OCI-LY3 (cell line): ENCODE measurements around the gene MAPK12.
A peak's percentile ranks its signal among the peaks of the same experiment; 100 is the strongest.

Experiments used
- H2AFZ ChIP-seq: fragments of 200-600, 300-600 bp; shearing (Covaris generic); 2 replicates; pipeline ENCODE4 v1.6.0; 2014; ENCODE audit warnings: antibody characterized with exemption, low read depth, low read length
- H3K27ac ChIP-seq: fragments of 200-600, 300-600 bp; sonication (generic); 2 replicates; pipeline ENCODE4 v1.5.1; 2014; ENCODE audit warnings: mild to moderate bottlenecking, low read length, moderate library complexity, mixed read lengths
- H3K27me3 ChIP-seq: fragments of 200-600, 300-600 bp; sonication (generic); 2 replicates; pipeline ENCODE4 v1.6.1; 2014; ENCODE audit warnings: low read depth, low read length, mixed read lengths
- H3K36me3 ChIP-seq: fragments of 200-600, 300-600 bp; sonication (generic); replicated peaks from 2 replicates; pipeline ENCODE3; 2014; ENCODE audit warnings: low read depth, low read length, mixed read lengths
- H3K4me1 ChIP-seq: fragments of 300-600, 200-600 bp; sonication (generic); 2 replicates; pipeline ENCODE4 v1.6.1; 2014; ENCODE audit warnings: low read length, mixed read lengths
- H3K4me2 ChIP-seq: fragments of 200-600, 300-600 bp; sonication (generic); 2 replicates; pipeline ENCODE4 v1.6.1; 2014; ENCODE audit warnings: low read length, mixed read lengths
- H3K4me3 ChIP-seq: fragments of 300-600, 200-600 bp; sonication (generic); 2 replicates; pipeline ENCODE4 v1.5.1; 2014; ENCODE audit warnings: antibody characterized with exemption, mild to moderate bottlenecking, low read length, moderate library complexity
- H3K79me2 ChIP-seq: fragments of 300-600, 200-600 bp; shearing (Covaris generic); 2 replicates; pipeline ENCODE4 v1.6.1; 2014; ENCODE audit warnings: mild to moderate bottlenecking, low read length, mixed read lengths
- H3K9ac ChIP-seq: fragments of 300-600, 200-600 bp; shearing (Covaris generic); 2 replicates; pipeline ENCODE4 v1.6.0; 2014; ENCODE audit warnings: mild to moderate bottlenecking, low read length, moderate library complexity
- H3K9me3 ChIP-seq: fragments of 200-600, 300-600 bp; shearing (Covaris generic); 2 replicates; pipeline ENCODE4 v1.6.1; 2014; ENCODE audit warnings: low read length, mixed read lengths; ENCODE audit not compliant: insufficient read depth
- H4K20me1 ChIP-seq: fragments of 200-600, 300-600 bp; sonication (generic); 2 replicates; pipeline ENCODE4 v1.6.1; 2016; ENCODE audit warnings: low read length, mixed read lengths; ENCODE audit not compliant: insufficient read depth
- CTCF ChIP-seq: fragments of 200-600, 300-600 bp; sonication (generic); IDR thresholded peaks from 2 replicates; pipeline ENCODE4 v1.5.1; 2014; ENCODE audit warnings: antibody characterized with exemption, low read length, low read depth
- EZH2phosphoT487 ChIP-seq: fragments of 200-600 bp; shearing (Covaris generic); IDR thresholded peaks from 2 replicates; pipeline ENCODE4 v1.6.1; 2018; ENCODE audit warnings: antibody characterized with exemption, mixed run types, low read depth

Gene MAPK12

GRCh38 chr22:50266994-50267393 is 5.5 kb upstream of the MAPK12 start:
- H3K4me3 ChIP-seq = no peak overlapping the region

GRCh38 chr22:50264946-50265669 is 3.6 kb upstream of the MAPK12 start:
- H3K4me2 ChIP-seq = no peak overlapping the region
- peaks cover 26% of the 10 kb centered on the region for H3K4me1 ChIP-seq
- no peak overlapping the region for H3K9ac ChIP-seq
- no peak overlapping the region for H2AFZ ChIP-seq
- H3K27ac ChIP-seq = no peak overlapping the region
- no peak overlapping the region for H3K4me3 ChIP-seq
- H4K20me1 ChIP-seq = no peaks in the 10 kb centered on the region
- peaks cover 10% of the 10 kb centered on the region for H3K79me2 ChIP-seq
- H3K9me3 ChIP-seq = no peaks in the 10 kb centered on the region
- no peaks in the 10 kb centered on the region for H3K36me3 ChIP-seq
- TF ChIP-seq EZH2phosphoT487 = no peak
- TF ChIP-seq CTCF = no peak
- no peaks in the 10 kb centered on the region for H3K27me3 ChIP-seq

More at GRCh38 chr22:50266994-50267393, 5.5 kb upstream of the MAPK12 start:
- Histone ChIP-seq H3K4me2 (no peak overlapping the region), H3K79me2 (no peaks in the 10 kb centered on the region), H2AFZ (no peak overlapping the region), H4K20me1 (no peaks in the 10 kb centered on the region), H3K9me3 (no peaks in the 10 kb centered on the region), H3K4me1 (peaks cover 29% of the 10 kb centered on the region), H3K9ac (no peak overlapping the region), H3K27me3 (no peaks in the 10 kb centered on the region), H3K36me3 (no peaks in the 10 kb centered on the region), H3K27ac (no peak overlapping the region)
- TF ChIP-seq EZH2phosphoT487 (no peak), CTCF (no peak)

- Histone ChIP-seq H3K9ac (no peak overlapping the region), H3K4me1 (peaks cover 22% of the 10 kb centered on the region), H4K20me1 (no peaks in the 10 kb centered on the region), H3K4me3 (no peak overlapping the region), H3K79me2 (peaks cover 17% of the 10 kb centered on the region), H3K36me3 (no peaks in the 10 kb centered on the region), H3K27ac (no peak overlapping the region), H3K9me3 (no peaks in the 10 kb centered on the region), H3K27me3 (no peaks in the 10 kb centered on the region), H3K4me2 (no peak overlapping the region), H2AFZ (no peak overlapping the region)
- TF ChIP-seq EZH2phosphoT487 = no peak
- no peak for TF ChIP-seq CTCF
These were observed 2.7 kb upstream of the MAPK12 start for GRCh38 chr22:50264104-50264745.

- no peak overlapping the region for H3K27ac ChIP-seq
- H3K4me2 ChIP-seq = 0 out of 2 replicates have a peak overlapping the region, but pooled peaks have one; percentile 73
- peaks cover 21% of the 10 kb centered on the region for H3K4me1 ChIP-seq
These were observed 1.6 kb upstream of the MAPK12 start for GRCh38 chr22:50262973-50263617.

More at GRCh38 chr22:50262973-50263617, 1.6 kb upstream of the MAPK12 start:
- H3K36me3 ChIP-seq = no peaks in the 10 kb centered on the region
- no peak overlapping the region for H3K4me3 ChIP-seq
- H3K27me3 ChIP-seq = no peaks in the 10 kb centered on the region
- TF ChIP-seq EZH2phosphoT487 (no peak), CTCF (no peak)
- no peak overlapping the region for H2AFZ ChIP-seq
- H4K20me1 ChIP-seq = no peaks in the 10 kb centered on the region
- peaks cover 18% of the 10 kb centered on the region for H3K79me2 ChIP-seq
- no peaks in the 10 kb centered on the region for H3K9me3 ChIP-seq
- no peak overlapping the region for H3K9ac ChIP-seq
